Measurements from ENCODE around the gene C20orf96.
A peak's percentile ranks its signal among the peaks of the same experiment; 100 is the strongest.
"Not testable (repeated sequence)": the region's sequence is repeated elsewhere in the genome, so short reads cannot be mapped to it uniquely, and the experiment has no call there.

C20orf96 gene

DNA sequence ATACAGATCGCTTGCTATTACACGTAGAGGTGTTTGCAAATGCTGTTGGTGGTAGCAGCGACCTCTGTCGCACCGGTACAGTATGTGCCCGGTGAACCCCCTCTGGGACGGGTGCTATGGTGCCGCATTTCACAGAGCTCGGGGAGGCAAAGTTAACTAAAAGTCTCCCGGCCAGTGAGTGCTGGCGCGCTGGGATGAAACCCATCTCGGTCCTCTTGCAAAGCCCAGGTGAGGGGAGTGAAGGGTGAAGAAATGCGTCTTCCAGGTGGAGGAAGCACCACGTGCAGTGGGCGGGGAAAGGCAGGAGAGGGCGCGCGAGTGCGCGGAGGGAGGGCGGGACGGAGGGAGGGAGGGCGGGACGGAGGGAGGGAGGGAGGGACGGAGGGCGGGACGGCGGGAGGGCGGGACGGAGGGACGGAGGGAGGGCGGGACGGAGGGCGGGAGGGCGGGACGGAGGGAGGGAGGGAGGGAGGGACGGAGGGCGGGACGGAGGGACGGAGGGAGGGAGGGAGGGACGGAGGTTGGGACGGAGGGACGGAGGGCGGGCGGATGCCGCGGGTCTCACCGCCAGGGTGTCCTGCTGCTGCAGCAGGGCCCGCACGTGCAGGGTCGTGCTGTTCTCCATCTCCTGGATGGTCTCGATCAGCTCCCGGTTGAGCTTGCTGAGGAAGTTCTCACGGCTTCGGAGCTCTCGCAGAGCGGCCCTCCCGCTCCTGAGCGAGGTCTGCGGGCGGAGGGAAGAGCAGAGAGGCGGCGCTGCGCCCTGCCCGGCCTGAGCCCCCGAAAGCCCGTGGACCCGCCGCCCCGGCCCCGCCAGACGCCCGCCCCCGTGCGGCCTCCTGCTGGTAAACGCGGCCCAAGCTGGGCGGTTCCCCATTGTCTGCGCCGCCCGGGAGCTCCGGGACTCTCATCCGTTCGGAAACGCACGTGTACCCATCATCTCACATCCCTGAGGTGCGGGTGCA, 11.7 kb downstream of the C20orf96 start:
- DNase-seq: no peak

DNA sequence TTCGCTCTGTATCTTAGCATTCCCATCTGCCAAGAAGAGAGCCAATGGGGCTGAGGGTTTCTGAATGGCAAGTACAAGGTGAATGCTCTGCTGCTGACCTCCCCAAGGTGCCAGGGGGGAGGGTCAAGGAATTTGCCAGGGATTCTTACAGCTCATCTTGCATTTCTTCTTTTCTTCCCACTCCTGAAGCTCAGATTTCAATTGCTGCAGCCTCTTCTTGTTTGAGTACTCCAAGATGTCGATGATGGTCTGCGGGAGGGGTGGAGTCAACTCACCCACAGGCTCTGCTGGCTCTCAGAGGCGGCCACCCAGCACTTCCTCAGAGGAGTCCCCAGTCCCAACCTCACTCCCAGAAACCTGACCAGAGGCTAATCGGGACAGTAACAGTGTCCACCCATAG, 12.4 kb downstream of the C20orf96 start:
- no peak for DNase-seq

DNA sequence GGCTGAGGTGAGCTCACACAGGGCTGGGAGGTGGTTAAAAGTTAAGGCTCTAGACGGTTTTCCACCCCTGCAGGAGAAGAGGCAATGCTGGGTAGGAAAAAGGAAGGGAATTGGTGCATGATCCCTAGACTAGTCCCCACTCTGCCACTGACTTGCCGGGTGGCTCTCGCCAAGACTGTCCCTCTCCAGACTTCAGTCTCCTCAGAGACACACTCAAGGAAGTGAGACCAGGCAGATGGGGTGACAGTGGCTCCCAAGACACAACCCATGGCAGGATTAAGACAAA, 13.1 kb downstream of the C20orf96 start:
- DNase-seq: no peak

DNA sequence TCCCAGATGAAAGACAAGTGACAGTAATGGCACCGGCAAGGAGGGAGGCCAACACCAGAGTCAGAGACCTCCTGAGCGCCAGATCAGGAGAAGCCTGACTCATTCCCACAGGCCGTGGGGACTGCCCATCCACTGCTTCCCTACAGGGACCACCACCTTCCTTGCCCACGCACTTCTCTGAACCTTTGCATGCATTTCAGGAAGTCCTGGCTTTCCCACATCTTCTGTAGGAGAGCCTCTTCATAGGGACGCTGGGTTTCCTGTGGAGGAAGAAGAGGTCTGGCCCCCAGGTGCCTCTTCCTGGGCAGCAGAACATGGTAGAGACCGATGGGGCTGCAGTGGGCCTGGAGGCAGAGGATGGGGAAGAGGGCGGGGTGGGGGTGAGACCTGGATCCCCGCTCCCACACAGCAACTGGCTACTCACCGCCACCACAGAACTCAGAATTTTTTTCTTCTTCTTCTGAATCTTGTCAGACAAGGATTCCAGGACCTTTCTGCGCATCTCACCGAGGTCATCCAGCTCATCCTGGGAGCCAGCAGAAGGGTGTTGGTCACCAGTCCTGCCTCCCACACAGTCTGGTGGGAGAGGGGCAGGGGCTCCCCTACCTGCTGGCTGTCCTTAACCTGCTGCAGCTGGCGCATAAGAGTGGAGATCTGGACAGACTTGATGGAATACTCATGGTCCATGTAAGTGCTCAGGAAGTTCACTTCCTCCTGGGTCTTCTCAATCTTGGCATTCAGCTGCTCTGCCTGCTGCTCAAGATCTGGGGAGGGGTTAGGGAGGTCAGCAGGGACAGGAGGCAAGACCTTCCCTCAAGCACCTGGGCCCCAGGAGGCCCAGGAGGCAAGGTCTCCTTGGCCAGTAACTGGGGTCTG, 13.7 kb downstream of the C20orf96 start:
- no peak for DNase-seq

DNA sequence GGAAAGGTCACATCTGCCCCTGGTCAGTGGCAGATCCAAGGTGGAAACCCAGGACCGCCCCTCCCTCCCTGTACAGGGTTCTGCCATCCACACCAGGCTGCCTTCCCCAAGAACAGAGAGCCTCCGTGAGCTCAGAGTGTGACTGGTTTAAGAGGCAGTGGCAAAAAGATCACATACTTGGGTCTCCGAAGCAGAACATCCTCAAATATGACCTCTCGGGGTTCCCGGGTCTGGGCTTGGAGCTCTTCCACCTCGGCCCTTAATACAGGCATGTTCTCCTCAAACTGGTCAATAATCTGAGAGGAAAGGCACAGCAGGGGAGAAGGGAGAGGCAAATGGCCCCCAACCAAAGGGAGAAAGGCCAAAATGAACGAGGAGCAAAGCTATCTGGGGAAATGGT, 14.8 kb downstream of the C20orf96 start:
- no peak for DNase-seq

DNA sequence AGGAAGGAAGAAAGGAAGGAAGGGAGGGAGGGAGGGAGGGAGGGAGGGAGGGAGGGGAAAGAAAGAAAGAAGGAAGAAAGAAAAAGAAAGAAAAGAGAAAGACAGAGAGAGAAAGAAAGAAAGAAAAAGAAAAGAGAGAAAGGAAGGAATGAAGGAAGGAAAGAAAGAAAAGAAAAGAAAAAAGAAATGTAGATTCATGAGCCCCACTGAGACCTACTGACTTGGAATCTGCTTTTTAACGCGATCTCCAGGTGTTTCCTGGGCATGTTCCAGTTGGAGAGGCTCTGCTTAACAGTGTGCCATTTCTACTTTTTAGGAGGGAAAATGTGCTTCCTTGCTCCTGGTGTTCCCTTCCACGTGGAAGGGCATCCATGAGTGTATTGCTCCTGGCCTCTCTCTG, 16.7 kb downstream of the C20orf96 start:
- no peak for DNase-seq

DNA sequence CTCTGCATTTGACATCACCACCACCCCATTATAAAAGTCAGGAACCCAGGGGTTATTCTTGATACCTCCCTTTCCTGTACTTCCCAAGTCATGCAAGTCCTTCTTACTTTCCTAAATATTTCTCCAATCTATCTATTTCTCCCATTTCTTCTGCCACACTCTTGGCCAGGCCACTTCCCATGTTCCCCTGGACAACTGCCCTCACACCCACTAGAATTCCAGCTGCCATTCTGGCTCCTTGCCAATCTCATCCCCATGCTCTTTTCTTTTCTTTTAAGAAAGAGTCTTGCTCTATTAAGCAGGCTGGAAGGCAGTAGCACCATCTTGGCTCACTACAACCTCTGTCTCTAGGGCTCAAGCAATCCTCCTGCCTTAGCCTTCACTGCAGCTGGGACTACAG, 17.8 kb downstream of the C20orf96 start:
- DNase-seq: no peak

DNA sequence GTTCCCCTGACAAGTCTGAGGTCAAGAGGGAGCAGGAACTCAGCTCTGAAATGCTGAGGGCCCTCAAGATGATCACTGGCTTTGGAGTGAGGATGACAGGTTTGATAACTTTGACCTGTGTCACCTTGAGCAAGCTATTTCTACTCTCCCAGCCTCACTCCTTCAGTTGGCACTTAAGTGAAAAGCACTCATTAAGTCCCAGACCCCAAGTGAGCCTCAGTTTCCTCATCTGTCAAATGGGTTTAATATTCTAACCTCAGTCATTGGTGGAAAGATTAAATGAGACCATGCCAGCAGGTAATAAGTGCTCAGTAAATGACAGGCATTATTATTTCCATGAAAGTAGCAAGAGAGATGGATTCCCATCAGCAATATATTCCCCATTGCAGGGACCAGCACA, 19.0 kb downstream of the C20orf96 start:
- no peak for DNase-seq

DNA sequence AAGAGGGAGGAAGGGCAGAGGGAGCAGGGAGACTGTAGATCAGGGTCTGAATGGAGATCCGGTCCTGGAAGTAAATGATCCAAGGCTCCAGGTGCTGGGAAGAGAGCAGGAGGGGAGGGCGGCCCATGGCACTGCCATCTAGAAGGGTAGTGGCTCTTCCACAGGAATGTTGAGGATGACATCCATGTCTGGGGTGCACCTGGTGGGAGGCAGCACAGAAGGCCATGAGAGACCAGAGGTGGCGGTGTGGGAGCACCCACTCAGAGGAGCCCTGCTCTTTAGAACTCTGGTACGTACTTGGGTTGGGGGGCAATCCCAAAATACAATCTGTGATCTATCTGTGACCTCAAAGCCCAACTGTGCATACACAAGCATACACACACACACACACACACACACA, 19.5 kb downstream of the C20orf96 start:
- no peak for DNase-seq

DNA sequence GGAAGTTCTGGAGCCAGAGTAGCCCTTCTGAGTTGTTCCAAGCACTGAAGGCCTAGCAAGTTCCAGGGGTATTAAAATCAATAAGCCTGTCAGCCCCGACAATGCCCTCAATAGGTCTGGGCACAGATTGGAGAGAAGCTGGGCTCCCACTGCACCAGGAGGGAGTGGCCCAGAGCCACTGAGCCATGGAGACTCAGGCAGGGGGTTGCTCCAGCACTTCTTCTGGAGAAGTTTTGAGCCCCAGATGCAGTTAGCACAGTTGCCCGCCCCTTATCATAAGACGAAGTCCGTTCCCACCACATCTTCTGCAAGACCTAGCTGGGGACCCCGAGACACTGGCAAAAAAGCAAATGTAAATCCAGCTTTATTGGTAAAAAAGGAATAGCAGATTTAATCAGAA, 20.0 kb downstream of the C20orf96 start:
- no peak for DNase-seq

DNA sequence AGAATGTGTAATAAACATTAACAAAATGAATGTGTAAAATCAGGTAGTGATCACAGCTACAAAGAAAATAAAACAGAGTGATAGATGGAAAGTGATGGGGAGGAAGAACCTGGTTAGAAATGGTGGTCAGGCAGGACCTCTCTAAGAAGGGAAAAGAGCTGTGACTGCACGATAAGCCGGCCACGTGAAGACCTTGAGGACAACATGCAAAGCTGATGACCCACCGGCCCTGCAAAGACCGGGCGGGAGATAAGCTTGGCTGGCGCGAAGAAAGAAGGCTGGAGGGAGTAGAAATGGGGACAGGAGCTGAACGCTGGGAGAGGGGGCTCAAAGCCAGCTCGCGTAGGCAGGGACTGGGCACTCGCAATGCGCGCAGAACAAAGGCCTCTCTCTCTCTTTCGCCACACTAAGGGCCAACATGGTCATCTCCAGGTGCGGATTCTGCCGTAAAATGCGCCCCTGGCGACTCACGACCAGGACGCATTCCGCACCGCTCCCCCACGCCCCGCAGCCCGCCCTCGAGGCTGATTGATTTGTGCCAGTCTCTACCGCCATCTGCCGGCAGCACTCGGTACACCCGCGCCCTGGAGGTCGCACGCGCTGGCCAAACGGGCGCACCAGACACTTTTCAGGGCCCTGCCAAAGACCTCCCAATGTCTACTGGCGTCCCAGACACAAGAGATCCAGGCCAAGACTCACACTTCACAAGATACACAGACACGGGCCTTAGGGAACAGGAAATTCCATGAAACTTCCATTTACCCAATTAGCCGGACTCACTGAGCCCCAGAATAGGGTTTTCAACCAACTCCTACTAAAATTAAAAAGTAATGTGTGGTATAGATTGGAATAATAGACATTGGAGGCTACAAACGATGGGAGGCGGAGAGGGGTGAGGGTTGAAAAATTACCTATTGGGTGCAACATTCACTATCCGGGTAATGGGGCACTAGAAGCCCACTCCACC, 23.7 kb downstream of the C20orf96 start:
- peak; percentile 71 for DNase-seq

DNA sequence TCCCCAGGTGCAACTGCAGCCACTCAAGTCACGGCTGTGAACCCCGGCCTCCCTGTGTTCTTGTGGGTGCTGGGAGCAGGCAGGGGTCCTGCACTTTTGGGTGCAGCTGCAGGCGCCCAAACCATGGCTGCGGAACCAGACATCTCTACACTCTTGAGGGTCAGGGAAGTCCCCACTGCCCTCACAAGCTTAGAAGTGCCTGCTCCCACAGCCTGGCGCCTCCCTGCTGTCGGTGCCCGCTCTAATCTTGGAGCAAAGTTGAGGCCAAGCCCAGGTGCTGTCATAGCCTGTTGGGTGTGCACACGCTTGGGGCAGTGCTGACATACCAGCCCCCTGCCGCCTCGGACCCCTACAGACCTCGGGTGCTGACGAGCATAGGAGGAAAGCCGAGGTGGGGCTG, 26.8 kb downstream of the C20orf96 start:
- no peak for DNase-seq

DNA sequence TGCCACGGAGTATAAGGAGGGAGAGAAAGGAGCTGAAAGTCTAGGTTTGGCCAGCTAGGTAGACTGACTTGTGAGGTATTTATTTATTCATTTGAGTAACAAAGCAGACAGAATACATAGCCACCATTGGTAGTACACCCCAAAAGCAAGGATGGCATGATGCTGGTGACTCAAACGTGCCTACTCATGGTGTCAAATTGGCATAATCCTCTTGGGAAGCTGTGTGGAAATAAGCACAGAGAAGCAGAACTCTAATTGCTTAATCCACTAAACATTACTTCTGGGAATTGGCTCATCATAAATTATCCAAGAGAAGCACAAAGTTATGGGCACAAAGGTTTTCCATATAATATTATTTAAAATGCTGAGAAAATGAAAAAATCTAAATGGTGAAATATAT, 30.6 kb downstream of the C20orf96 start:
- no peak for DNase-seq

DNA sequence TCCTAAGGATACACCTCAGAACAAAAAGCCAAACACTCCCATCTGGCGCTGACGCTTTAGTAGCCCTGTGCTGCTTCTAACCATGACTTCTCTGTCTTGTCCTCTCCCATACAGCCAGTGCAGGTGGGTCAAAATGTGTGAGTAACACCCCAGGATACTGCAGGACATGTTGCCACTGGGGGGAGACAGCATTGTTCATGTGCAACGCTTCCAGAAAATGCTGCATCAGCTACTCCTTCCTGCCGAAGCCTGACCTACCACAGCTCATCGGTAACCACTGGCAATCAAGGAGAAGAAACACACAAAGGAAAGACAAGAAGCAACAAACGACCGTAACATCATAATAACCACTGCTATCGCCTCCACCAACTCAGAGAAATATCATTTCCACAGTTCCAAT, 31.6 kb downstream of the C20orf96 start:
- no peak for DNase-seq

DNA sequence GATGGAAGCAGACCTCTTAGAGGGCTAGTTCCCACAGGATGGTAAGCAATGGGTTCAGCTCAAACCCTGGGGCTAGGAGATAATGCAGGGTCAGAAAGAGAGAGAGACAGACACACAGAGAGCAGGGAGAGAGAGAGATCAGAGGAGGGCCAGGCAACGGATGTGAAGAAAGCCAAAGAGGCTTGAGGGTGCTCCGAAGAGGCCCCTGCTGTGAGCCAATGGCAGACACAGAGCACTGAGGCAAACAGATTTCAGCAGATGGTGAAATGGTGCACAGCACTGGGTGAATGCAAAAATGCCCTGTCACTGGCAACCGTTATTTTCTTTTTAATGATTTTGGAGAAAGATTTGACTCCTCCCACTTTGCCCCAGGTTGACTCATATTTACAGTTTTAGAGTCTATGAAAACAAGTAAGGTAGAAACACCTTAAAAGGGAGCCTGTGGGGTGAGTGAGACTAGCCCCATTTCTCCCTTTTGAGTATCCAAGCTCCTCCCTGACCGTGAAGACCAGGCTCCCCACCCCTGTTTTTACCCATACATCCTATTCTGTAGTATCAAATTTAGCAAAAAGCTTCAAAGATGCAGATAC, 32.2 kb downstream of the C20orf96 start:
- no peak for DNase-seq

DNA sequence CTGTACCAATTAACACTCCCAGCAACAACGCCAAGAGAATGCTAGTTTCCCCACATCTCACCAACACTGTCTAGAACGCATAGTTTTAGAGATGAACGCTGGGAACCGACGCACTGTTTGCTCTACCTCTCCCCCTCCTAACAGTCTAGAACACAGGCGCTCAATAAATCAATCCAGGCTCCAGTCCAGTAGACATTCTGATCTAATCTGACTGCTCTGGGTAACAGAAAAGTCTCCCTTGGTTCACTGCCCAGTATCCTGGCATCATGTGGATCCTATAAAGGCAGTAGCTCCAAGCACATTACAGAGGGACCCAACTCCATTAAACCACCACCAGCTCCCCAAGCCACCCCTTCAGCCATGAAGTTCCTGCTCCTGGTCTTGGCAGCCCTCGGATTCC, 33.1 kb downstream of the C20orf96 start, which contains the start of gene DEFB132:
Gene DEFB132 (plus strand): TSS at position 306 of the 400 bp plus-strand sequence. CDS start 55 bp downstream, at position 361.
- DNase-seq: no peak

DNA sequence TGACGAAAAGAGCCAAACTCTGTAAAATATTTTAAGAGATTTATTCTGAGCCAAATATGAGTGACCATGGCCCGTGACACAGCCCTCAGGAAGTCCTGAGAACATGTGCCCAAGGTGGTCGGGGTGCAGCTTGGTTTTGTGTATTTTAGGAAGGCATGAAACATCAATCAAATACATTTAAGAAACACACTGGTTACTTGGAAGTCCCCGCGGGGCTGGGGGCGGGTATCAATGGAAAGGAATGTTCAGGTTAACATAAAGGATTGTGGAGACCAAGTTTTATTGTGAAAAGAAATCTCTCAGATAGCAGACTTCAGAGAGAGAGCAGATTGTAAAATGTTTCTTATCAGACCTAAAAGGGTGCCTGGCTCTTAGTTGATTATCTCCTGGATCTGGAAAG, 37.1 kb downstream of the C20orf96 start:
- not testable (repeated sequence) for DNase-seq

DNA sequence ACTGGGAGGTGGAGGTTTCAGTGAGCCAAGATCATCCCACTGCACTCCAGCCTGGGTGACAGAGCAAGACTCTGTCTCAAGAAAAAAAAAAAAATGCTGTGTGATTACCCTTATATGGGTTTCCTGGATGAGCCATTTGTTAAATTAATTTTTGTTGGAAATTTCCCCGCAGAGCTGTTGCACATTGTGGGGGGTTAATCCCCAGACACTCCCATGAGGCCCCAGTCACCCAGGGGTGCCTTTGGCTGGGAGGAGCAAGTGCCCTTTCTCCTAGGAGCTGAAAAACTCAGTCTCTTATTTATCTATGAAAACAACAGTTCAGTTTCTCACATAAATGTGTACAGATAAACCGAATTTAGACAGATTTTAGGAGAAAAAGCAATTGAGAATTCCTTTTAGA, 37.7 kb downstream of the C20orf96 start:
- DNase-seq: no peak

DNA sequence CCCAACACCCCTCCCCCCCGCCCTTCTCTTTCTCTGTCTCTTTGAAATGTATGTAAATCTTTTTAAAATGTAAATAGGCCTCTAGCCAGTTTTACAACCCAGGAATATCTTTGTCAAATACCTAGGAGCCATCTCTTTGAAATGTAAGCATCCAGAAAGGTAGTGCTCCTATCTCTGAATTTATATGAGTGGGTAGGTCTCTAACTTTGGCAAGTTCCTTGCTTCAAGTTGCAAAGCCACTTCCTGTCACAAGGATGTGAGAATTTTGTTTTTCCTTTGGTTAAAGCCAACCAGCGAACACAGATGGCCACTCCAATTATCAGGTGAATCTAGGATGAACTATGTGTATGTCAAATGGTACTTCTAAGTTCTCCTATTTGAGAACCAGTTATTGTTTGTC, 39.2 kb downstream of the C20orf96 start:
- no peak for DNase-seq

DNA sequence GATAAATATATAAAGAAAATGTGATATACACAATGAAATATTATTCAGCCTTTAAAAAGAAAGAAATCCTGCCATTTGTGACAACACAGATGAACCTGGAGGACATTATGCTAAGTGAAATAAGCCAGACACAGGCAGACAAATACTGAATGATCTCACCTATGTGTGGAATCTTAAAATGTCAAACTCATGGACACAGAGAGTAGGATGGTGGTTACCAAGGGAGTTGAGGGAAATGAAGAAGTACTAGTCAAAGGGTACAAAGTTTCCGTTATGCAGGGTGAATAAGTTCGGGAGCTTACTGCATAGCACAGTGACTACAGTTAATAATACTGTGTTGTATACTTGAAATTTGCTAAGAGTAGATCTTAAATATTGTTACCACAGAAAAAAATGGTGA, 47.6 kb downstream of the C20orf96 start:
- no peak for DNase-seq

DNA sequence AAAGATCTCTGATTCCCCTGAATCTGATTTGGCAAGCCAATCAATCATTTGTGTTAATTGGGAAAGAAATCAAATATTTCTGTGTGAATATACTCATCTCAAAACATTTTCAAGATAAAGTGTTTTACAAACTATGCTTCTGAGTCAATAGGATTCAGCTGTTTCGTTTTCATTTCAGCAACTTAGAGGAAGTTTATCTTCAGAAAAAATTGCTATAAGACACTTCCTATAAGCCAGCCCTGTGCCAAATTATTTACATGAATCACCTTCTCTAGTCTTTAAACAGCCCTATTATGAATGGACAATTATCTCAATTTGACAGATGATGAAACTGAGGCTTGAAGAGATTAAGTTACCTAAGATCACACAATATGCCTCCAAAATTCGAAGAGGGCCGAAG, 52.6 kb downstream of the C20orf96 start:
- no peak for DNase-seq

DNA sequence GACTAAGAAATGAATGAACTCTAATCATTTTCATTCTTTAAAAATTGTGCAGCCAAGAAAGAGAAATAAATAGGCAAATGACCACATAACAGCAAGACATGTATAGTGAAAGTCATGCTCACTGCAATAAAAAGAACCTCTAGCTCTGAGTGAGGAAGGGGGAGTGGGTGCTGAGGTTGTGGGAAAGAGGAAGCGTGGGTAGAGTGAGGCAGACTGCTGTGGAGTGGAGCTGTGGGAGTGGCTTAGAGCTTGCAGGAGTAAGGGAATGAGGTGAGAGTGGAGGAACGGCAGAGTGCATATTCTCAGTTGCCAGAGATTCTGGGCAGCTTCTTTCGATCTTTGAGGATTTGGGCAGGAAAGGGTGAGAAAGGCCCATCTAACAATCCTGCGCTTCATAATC, 53.1 kb downstream of the C20orf96 start:
- no peak for DNase-seq

Measured in DMS153 (cell line).